Activated naive CD4-positive, alpha-beta T cell treated with anti-CD3 and anti-CD28 coated beads, Interleukin-2, amount 50 U/mL, for 72 hours (primary cell): ENCODE data around the gene ADRM1. TPM values are rescaled to one million over a fixed set of nuclear protein-coding genes. Genes with fewer than 3 reads are reported as not detected.

Experiments
- total RNA-seq, 2 donors: library from RNA; stranded (reverse); gene quantifications; one replicate each; pipeline ENCODE4 v1.2.3, GENCODE V29; 2022

ADRM1 gene
- total RNA-seq, 2 donors from 2014 or later, result 92.6 to 93.6 TPM

Other genes with a start within 250 kb of the ADRM1 start
- gene TAF4, start 237.1 kb upstream of the ADRM1 start, total RNA-seq, result 10 to 100 TPM; 16.3 to 22.0 TPM
- gene LSM14B, start 180.5 kb upstream of the ADRM1 start, total RNA-seq, result 10 to 100 TPM; 34.3 to 35.6 TPM
- gene PSMA7, start 159.6 kb upstream of the ADRM1 start, total RNA-seq, result 100 to 1,000 TPM; 253 to 333 TPM
- 10 to 100 TPM; 21.7 to 52.4 TPM for gene SS18L1, start 159.2 kb upstream of the ADRM1 start, total RNA-seq
- 10 to 100 TPM; 33.9 to 39.5 TPM for gene MTG2, start 120.0 kb upstream of the ADRM1 start, total RNA-seq
- gene HRH3, start 82.7 kb upstream of the ADRM1 start, total RNA-seq, result not detected
- 10 to 100 TPM; 30.0 to 49.5 TPM for gene OSBPL2, start 64.5 kb upstream of the ADRM1 start, total RNA-seq
- gene LAMA5, start 64.3 kb downstream of the ADRM1 start, total RNA-seq, result under 1 TPM; 0.36 to 0.95 TPM
- 1,000 to 10,000 TPM; 2,243 to 2,653 TPM for gene RPS21, start 84.1 kb downstream of the ADRM1 start, total RNA-seq
- 1 to 10 TPM; 5.8 to 6.4 TPM for gene CABLES2, start 104.3 kb downstream of the ADRM1 start, total RNA-seq
- gene RBBP8NL, start 124.5 kb downstream of the ADRM1 start, total RNA-seq, result not detected
- gene GATA5, start 173.0 kb downstream of the ADRM1 start, total RNA-seq, result not detected